Body of pancreas (tissue), 4 donors: ENCODE measurements around the gene MEP1A.

Experiments
- CTCF ChIP-seq, 7 experiments: fragments of 450-650 bp in 4 of 7; fragments of 200-600 bp in 3 of 7; sonication (generic) in 3 of 7; IDR thresholded peaks; one replicate each; pipeline ENCODE4 v1.5.1; 2016 to 2019; ENCODE audit warnings: antibody characterized with exemption in 7 of 7
- POLR2A ChIP-seq, 3 donors: fragments of 450-650 bp; IDR thresholded peaks; one replicate each; pipeline ENCODE4 v1.6.1; 2016; ENCODE audit warnings: antibody characterized with exemption in 3 of 3, mild to moderate bottlenecking in 2 of 3

GRCh38 chr6:46828939-46829338, 35.8 kb downstream of the MEP1A start:
- TF ChIP-seq POLR2A (IDR thresholded peaks at IDR 0.05) (no peak), CTCF (IDR thresholded peaks at IDR 0.05) (no peak)
